ENCODE results near the gene VSNL1.

Gene VSNL1

DNA sequence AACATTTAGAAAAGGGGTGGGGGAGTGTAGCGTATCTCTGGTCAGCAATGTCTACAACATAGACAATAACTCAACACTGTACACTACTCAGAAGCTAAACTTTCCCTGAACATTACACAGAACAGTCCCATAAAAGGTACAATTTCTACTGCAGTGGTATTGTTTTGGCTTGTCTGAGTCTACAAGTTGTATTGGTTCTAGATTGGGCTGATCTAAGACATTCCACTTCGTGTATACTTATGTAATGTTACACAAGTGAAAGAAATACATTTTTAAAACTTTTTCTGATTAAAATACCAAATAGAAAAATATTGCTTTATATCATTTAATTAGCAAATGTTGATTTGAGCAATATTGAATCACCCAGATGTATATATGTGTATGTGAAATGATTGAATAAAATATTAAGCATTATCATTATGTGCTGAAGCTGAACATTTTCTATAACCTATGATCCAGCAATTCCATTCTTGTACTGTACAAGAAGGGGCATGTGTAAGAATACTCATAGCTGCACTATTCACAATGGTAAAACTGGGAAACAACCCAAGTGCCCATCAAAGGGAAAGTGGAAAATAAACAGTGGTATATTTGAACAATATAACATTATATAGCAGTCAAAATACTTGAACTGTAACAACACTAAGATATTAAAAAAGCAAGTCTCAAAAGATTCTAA lies 52.4 kb downstream of the VSNL1 start:
- TF ChIP-seq, protein P1, sequence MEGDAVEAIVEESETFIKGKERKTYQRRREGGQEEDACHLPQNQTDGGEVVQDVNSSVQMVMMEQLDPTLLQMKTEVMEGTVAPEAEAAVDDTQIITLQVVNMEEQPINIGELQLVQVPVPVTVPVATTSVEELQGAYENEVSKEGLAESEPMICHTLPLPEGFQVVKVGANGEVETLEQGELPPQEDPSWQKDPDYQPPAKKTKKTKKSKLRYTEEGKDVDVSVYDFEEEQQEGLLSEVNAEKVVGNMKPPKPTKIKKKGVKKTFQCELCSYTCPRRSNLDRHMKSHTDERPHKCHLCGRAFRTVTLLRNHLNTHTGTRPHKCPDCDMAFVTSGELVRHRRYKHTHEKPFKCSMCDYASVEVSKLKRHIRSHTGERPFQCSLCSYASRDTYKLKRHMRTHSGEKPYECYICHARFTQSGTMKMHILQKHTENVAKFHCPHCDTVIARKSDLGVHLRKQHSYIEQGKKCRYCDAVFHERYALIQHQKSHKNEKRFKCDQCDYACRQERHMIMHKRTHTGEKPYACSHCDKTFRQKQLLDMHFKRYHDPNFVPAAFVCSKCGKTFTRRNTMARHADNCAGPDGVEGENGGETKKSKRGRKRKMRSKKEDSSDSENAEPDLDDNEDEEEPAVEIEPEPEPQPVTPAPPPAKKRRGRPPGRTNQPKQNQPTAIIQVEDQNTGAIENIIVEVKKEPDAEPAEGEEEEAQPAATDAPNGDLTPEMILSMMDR (IDR thresholded peaks at IDR 0.05; ENCODE audit: low read depth, low read length, missing control alignments) = no peak
- Histone ChIP-seq H3K4me3 (ENCODE audit: low read depth, low read length) (no peak overlapping the region), H3K27ac (no peak overlapping the region), H3K27me3 (replicated peaks) (no peaks in the 10 kb centered on the region), H3K36me3 (replicated peaks) (no peaks in the 10 kb centered on the region)
- no peak for DNase-seq
- in situ Hi-C loops (cut with HindIII; ENCODE audit: low pct_ligation_motif_present, low sequenced_read_pairs) = no loop called here

DNA sequence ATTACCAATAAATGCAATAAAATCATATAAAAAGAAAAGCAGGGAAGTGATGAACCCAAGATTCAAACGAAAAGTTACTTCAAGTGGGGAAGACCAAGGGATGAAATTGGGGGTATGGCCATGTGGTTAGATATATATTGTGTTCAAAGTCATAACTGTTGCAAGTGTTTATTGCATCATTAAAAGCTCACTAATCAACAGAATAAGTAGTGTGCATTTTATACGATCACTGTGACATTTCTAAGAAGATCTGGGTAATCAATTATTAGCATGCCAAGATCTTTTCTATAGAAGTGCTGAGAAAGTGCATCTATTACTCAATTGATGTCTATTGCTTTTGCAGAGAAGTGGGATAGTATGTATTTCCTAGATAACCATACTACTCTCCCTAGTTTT lies 52.9 kb downstream of the VSNL1 start:
- TF ChIP-seq, protein P1 (IDR thresholded peaks at IDR 0.05; ENCODE audit: low read depth, low read length, missing control alignments) = no peak
- Histone ChIP-seq H3K36me3 (replicated peaks) (no peaks in the 10 kb centered on the region), H3K27ac (no peak overlapping the region), H3K4me3 (ENCODE audit: low read depth, low read length) (no peak overlapping the region), H3K27me3 (replicated peaks) (no peaks in the 10 kb centered on the region)
- no peak for DNase-seq
- in situ Hi-C loops (cut with HindIII; ENCODE audit: low pct_ligation_motif_present, low sequenced_read_pairs) = no loop called here

DNA sequence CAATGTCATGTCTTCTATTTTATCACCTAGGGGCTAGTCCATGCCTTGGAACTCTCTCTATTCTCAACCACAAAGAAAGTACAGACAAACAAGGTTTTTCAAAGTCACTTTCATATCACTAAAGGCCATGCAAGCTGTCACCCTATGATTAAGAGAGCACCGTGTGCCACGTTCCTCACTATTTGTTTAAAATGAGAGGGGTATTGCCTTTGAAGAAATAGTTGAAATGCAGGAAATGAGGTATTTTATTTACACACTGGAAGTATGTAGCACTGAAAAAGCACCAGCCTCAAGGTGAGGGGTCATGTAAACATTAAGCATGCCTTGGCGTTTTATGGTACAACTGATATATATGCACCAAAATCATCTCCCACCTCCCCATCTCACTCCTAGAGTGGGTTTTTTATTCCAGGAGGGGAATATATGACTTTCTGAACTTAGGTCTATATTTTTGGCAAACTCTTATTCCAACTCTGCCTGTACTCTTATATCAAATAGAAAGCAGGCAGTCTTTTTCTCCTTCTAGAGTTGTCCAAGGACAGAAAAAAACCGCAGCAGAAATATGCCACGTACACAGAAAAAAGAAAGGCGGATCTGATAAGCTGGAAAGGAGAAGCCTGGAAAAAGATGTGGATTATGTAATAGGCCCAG lies 53.5 kb downstream of the VSNL1 start:
- Histone ChIP-seq H3K27me3 (replicated peaks) (no peaks in the 10 kb centered on the region), H3K27ac (no peak overlapping the region), H3K4me3 (ENCODE audit: low read depth, low read length) (no peak overlapping the region), H3K36me3 (replicated peaks) (no peaks in the 10 kb centered on the region)
- TF ChIP-seq, protein P1 (IDR thresholded peaks at IDR 0.05; ENCODE audit: low read depth, low read length, missing control alignments) = no peak
- DNase-seq = no peak
- in situ Hi-C loops (cut with HindIII; ENCODE audit: low pct_ligation_motif_present, low sequenced_read_pairs) = no loop called here

DNA sequence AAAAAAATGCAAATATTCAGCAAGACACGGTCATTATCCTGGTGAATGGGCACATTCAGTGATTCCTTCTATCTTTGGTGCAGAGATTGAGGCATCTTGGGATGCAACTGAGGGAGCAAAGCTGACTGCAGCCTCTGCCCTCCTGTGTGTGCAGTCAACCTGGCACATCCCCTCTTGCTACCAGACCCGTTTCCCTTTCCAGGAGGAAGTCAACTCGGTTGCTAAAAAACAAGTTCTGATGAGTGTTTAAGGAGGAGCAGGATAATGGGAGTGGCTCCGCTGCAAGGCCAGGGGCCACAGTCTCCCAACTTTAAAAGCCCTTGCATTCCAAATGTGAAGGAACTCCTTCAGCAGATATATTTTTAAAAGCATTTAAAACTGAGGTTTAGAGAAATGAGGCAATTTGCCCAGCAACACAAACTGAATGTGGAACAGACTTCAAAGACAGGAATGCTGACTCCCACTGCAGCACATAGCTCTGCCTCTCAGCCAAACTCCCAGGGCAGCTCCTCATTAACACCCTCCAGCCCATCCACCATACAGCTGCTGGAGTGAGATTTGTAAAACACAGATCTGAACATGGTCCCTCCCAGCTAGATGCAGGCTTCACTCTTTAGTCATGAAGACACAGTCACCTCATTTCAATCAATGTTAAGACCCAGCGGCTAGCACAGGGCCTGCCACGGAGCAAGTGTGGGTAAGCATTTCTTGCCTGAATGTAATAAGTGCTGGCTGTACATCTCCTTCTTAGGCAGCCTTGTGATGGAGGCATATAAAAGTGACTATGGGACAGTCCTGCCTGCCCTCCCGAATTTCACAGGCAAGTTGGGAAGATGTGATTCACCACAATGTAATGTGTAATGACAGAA lies 54.3 kb downstream of the VSNL1 start:
- no peak overlapping the region for H3K4me3 ChIP-seq (ENCODE audit: low read depth, low read length)
- in situ Hi-C loops (cut with HindIII; ENCODE audit: low pct_ligation_motif_present, low sequenced_read_pairs) = no loop called here
- DNase-seq = no peak
- no peaks in the 10 kb centered on the region for H3K36me3 ChIP-seq (replicated peaks)
- TF ChIP-seq, protein P1 (IDR thresholded peaks at IDR 0.05; ENCODE audit: low read depth, low read length, missing control alignments) = no peak
- no peaks in the 10 kb centered on the region for H3K27me3 ChIP-seq (replicated peaks)
- H3K27ac ChIP-seq = no peak overlapping the region

DNA sequence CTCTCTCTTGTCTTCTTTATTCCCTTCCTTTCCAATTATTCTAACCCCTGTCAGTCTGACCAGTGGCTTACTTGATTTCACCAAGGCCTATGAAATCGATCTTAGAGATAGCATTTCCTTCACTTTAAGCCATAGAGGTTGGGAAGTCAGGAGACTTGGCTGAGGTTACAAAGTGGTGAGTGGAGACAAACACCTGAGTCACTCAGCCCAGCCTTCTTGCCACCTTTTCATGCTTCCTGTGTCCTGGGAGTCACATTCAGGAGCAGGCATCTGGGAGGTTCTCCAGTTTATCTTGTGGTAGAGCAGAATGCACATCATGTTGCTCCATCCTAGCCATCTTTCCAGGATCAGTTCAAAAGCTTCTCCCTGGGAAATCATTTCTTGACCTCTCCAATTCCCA lies 59.1 kb downstream of the VSNL1 start:
- Histone ChIP-seq H3K36me3 (replicated peaks) (no peaks in the 10 kb centered on the region), H3K27ac (no peak overlapping the region), H3K27me3 (replicated peaks) (no peaks in the 10 kb centered on the region), H3K4me3 (ENCODE audit: low read depth, low read length) (no peak overlapping the region)
- TF ChIP-seq, protein P1 (IDR thresholded peaks at IDR 0.05; ENCODE audit: low read depth, low read length, missing control alignments) = no peak
- in situ Hi-C loops (cut with HindIII; ENCODE audit: low pct_ligation_motif_present, low sequenced_read_pairs) = no loop called here
- DNase-seq = no peak

Data from brain microvascular endothelial cell (primary cell).